Activated naive CD4-positive, alpha-beta T cell treated with anti-CD3 and anti-CD28 coated beads, Interleukin-2, amount 50 U/mL, for 72 hours (primary cell): ENCODE data around the gene FBXL22. TPM values are rescaled to one million over a fixed set of nuclear protein-coding genes. Genes with fewer than 3 reads are reported as not detected.
A peak's percentile ranks its signal among the peaks of the same experiment; 100 is the strongest.

Experiments used
- ATAC-seq, 2 donors: fragments of 150-1000 bp; cut with Tn5 transposase; 2 replicates each; pipeline ENCODE4 v1.10.0; 2021; ENCODE audit warnings: mild to moderate bottlenecking in 2 of 2, moderate library complexity in 2 of 2
- DNase-seq, 2 donors: peaks; one replicate each; pipeline ENCODE4 v3.0.0; 2021 to 2022; ENCODE audit warnings: low spot score in 2 of 2
- H3K27ac Mint-ChIP-seq, 2 donors: one replicate each; pipeline ENCODE4 v1.8.0; 2022; ENCODE audit warnings: mild to moderate bottlenecking in 2 of 2, mixed read lengths in 2 of 2
- H3K36me3 Mint-ChIP-seq, 2 donors: one replicate each; pipeline ENCODE4 v1.8.0; 2022; ENCODE audit warnings: mixed read lengths in 2 of 2
- H3K9me3 Mint-ChIP-seq, 2 donors: one replicate each; pipeline ENCODE4 v1.8.0; 2022; ENCODE audit warnings: mixed read lengths in 2 of 2
- total RNA-seq, 2 donors: library from RNA; stranded (reverse); gene quantifications; one replicate each; pipeline ENCODE4 v1.2.3, GENCODE V29; 2022

The FBXL22 gene
- total RNA-seq: under 1 TPM; 0.30 to 0.80 TPM

DNA sequence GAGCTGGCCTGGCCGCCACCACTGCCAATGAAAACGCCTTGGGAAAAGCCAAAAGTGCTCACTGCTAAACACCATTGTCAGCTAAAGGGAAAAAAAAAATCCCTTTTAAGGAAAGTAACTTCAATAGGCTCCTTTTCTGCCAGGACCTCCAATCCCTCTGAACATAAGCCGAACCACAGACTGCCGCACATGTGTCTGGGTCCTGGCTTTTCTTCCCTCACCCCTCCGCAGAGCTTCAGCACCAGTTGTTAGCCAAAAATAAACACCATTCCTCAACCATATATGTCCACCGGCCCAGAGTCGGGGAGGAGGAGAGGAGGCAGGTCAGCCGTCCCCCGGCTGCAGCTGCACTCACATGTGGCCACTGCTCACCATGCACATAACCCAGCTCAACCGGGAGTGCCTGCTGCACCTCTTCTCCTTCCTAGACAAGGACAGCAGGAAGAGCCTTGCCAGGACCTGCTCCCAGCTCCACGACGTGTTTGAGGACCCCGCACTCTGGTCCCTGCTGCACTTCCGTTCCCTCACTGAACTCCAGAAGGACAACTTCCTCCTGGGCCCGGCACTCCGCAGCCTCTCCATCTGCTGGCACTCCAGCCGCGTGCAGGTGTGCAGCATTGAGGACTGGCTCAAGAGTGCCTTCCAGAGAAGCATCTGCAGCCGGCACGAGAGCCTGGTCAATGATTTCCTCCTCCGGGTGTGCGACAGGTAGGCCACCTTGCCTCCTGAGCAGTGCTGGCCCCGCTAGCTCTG lies at the start of gene FBXL22:
TSS of gene FBXL22 (plus strand) at position 350 of the 753 bp plus-strand sequence. CDS start at position 356, 6 bp downstream.
- DNase-seq: no peak
- Mint-ChIP-seq H3K36me3 (peaks cover 0 to 27% of the 10 kb centered on the region in 2 donors), H3K27ac (peak within 1 kb of the TSS; percentile 39 to 77), H3K9me3 (no peaks in the 10 kb centered on the region)
- ATAC-seq: no peak

GRCh38 chr15:63551400-63551799 lies 45.8 kb upstream of the FBXL22 start:
- Mint-ChIP-seq H3K36me3 (peaks cover 0 to 23% of the 10 kb centered on the region in 2 donors), H3K9me3 (no peaks in the 10 kb centered on the region), H3K27ac (no peak overlapping the region)
- DNase-seq: no peak
- ATAC-seq: no peak

DNA sequence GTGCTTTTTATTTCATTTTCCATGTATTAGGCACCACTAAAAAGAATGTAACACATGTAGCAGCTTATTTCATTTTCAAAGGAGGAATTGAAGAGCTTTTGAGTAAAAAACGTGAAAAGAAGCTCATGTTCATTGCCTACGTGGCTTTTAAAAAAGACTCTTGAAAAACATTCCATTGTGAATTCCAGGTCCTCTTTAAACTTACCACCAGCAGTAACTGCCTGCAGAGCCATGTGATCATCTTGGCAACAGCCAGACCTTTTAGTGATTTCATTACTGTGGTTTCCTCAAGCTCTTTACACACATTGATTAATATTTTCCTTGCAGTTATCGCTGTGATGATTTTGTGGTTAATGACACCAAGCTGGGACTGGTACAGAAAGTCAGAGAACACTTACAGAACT lies 43.8 kb upstream of the FBXL22 start:
- ATAC-seq (peak; percentile 71 to 76), DNase-seq (no peak)
- Mint-ChIP-seq H3K36me3 (peaks cover 0 to 41% of the 10 kb centered on the region in 2 donors), H3K9me3 (no peaks in the 10 kb centered on the region), H3K27ac (peak overlapping the region; percentile 12 to 68)

- H3K27ac Mint-ChIP-seq: peak overlapping the region in 1 of 2 donors; percentile 14
- H3K36me3 Mint-ChIP-seq: peaks cover 4 to 48% of the 10 kb centered on the region in 2 donors
- no peaks in the 10 kb centered on the region for H3K9me3 Mint-ChIP-seq
- DNase-seq (no peak), ATAC-seq (peak; percentile 47 to 57)
Measured at GRCh38 chr15:63554337-63554927, 42.8 kb upstream of the FBXL22 start.

DNA sequence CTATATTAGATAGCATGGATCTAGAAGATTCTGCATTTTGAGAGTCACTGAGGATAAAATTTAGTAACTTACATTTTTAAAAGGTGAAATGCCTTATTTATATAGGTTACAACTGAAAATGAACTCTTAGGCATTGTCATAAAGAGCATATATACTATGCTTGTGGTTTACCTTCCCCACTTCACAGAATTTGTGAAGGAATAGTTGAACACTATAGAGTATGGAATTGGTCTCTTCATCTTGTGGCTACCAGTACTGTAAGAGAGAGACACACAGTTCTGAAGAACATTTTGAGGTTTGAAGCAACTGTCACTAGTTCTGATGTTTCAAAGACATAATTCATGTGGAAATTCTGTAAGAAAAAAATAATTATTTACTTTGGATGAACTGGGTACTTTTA lies 41.7 kb upstream of the FBXL22 start:
- peaks cover 5 to 49% of the 10 kb centered on the region in 2 donors for H3K36me3 Mint-ChIP-seq
- H3K9me3 Mint-ChIP-seq: no peaks in the 10 kb centered on the region
- ATAC-seq: peak; percentile 65 to 70
- DNase-seq: no peak
- H3K27ac Mint-ChIP-seq: peak overlapping the region in 1 of 2 donors; percentile 74

- Mint-ChIP-seq H3K36me3 (peaks cover 11 to 55% of the 10 kb centered on the region in 2 donors), H3K9me3 (no peaks in the 10 kb centered on the region), H3K27ac (no peak overlapping the region)
- DNase-seq: no peak
- no peak for ATAC-seq
Measured at GRCh38 chr15:63556246-63556645, 40.9 kb upstream of the FBXL22 start.

DNA sequence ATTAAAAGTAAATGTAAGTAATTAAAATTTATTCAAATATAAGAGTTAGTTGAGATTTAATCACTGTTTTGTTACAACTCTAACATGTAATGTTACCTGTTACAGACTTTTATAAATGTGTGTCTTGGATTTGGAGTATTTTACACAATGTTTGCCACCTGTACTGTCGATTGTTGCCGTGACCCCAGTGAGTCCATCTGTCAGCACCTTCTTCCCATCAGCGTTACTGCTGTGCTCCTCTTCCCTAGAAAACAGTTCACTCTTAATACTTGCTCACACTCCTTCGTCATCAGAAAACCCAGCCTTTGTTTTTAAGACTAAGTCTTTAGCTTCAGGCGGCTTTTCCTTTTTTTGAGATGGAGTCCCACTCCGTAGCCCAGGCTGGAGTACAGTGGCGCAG lies 40.5 kb upstream of the FBXL22 start:
- Mint-ChIP-seq H3K36me3 (peaks cover 16 to 59% of the 10 kb centered on the region in 2 donors), H3K27ac (no peak overlapping the region), H3K9me3 (no peaks in the 10 kb centered on the region)
- DNase-seq (no peak), ATAC-seq (no peak)

DNA sequence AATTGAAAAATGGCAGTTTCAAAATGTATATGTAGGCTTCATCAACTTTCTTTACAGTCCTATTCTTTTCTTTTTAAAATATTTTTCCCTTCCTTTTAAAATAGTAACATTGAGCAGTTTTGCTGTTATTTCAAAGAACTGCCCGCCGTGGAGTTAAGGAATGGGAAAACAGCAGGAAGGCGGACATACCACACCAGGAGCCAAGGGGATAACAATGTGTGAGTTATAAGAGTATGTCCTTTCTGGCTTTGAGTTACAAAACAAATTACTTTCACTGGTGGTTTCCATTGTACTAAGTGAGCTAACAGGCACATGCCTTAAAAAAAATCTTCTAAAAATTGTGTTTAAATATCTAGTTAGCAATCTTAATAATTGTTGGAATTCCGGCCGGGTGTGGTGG lies 37.4 kb upstream of the FBXL22 start:
- DNase-seq: no peak
- Mint-ChIP-seq H3K9me3 (no peaks in the 10 kb centered on the region), H3K27ac (peak overlapping the region; percentile 15 to 59), H3K36me3 (peaks cover 22 to 61% of the 10 kb centered on the region in 2 donors)
- ATAC-seq: no peak

DNA sequence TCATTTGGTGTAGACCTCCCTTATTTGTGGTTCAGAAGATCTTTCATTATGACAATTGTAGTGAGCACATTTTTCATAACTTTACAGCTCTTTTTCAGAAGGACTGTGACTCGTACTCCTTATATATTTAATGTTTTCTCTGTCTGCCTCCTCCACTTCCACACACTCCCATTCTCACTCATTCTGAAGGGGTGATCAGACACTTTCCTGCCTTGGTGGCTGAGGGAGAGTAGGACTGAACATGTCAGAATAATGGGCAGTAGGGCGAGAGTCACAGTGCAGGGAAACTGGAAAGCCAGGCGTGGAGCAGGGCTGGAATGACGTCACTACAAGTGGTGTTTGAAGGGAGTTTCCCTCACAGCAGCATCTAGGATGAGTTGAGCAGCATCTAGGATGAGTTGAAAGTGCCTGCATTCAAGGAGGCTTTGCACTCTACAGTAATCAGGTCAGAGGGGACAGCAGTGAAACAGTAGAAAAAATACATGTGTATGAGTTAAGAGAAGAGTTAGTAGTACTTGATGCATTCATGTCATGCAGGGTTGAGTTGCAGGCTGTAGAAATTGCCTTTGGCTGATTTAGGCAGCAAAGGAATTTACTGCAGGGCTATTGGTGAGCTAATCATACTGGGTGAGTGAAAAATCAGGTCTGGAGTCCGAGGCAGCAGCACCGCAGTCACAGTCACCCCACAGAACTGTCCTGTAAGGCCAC lies 36.3 kb upstream of the FBXL22 start:
- peaks cover 22 to 52% of the 10 kb centered on the region in 2 donors for H3K36me3 Mint-ChIP-seq
- DNase-seq (peak; percentile 60 to 84), ATAC-seq (peak; percentile 94 to 98)
- H3K27ac Mint-ChIP-seq: peak overlapping the region; percentile 59 to 72
- no peaks in the 10 kb centered on the region for H3K9me3 Mint-ChIP-seq

DNA sequence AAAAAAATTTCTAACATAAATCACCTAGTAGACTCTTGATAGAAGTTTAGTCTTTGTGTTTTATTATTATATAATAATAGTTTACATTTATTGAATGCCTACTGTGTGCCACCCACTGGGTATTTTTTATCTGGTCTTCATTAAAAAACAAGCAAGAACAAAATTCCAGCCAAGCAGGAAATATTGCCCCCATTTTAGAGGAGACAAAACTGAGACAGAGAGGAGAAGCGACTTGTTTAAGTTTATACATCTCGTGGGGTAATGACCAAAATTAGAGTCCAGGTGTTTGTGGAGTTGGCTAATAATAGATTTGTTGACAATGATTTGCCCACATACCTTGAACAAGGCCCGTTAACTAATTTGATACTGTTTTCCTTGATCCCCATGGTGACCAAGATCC lies 33.1 kb upstream of the FBXL22 start:
- ATAC-seq (no peak), DNase-seq (no peak)
- Mint-ChIP-seq H3K9me3 (no peaks in the 10 kb centered on the region), H3K36me3 (peaks cover 21 to 39% of the 10 kb centered on the region in 2 donors), H3K27ac (no peak overlapping the region)

- Mint-ChIP-seq H3K36me3 (peaks cover 17 to 29% of the 10 kb centered on the region in 2 donors), H3K27ac (no peak overlapping the region), H3K9me3 (no peaks in the 10 kb centered on the region)
- ATAC-seq: no peak
- DNase-seq: no peak
Measured at GRCh38 chr15:63565536-63566186, 31.5 kb upstream of the FBXL22 start.

DNA sequence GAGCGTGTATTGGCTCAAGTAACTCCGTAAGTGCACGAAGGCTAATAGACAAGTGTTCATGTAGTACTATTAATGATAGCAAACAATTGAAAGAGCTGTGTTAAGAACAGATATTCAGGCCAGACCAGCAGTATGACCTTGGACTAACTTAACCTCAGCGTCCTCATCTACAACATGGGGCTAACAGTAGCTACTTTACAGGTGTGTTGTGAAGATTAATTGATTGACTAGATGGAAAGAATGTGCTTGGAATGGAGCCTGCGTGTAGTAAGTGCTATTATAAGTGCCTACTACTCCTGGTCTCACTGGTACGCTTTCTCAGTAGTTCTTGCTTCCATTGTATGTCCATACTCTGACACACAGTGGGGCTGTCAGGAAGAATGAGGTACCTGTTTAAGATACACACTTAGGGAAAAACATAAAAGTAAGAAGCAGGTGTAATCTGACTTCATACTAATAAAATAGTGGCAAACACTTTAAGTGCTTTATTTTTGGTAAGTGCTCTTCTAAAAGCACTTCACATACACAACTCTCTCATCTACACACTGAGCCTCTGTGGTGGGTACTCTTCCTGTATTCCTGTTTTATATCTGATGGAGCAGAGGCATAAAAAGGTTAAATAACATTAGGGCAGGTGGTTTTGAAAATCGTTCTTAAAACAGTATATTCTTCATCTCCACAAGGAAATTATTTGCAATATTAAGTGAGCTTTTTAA lies 24.3 kb upstream of the FBXL22 start:
- ATAC-seq: no peak
- Mint-ChIP-seq H3K9me3 (no peaks in the 10 kb centered on the region), H3K27ac (peak overlapping the region; percentile 15 to 31), H3K36me3 (peaks cover 0 to 10% of the 10 kb centered on the region in 2 donors)
- DNase-seq: no peak

- Mint-ChIP-seq H3K27ac (peak overlapping the region; percentile 15 to 31), H3K9me3 (no peaks in the 10 kb centered on the region), H3K36me3 (peaks cover 0 to 5% of the 10 kb centered on the region in 2 donors)
- ATAC-seq: no peak
- no peak for DNase-seq
Measured at GRCh38 chr15:63573533-63573932, 23.7 kb upstream of the FBXL22 start.

GRCh38 chr15:63575312-63575711 lies 21.9 kb upstream of the FBXL22 start:
- ATAC-seq: peak; percentile 40 to 82
- DNase-seq: no peak
- H3K27ac Mint-ChIP-seq: peak overlapping the region in 1 of 2 donors; percentile 4
- peaks cover 0 to 8% of the 10 kb centered on the region in 2 donors for H3K36me3 Mint-ChIP-seq
- no peaks in the 10 kb centered on the region for H3K9me3 Mint-ChIP-seq

DNA sequence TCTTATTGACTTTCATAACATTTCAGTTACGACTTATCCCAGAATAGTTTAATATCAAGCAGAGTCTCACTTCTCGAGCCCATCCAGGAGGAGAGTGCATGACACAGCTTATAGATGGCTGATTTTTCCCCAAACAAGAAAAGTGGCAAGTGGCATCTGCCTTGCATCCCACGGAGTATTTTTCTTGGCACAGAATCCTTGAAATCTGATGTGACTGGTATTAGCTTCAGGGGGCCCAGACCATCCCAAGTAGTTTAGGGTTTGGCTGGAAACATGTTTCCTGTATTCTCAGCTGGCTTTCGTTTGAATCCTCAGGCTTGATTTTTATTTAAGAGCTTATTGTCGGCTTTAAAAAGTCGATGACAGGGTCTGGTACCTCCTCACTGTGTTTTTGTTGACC lies 20.7 kb upstream of the FBXL22 start:
- Mint-ChIP-seq H3K36me3 (peaks cover 0 to 8% of the 10 kb centered on the region in 2 donors), H3K9me3 (no peaks in the 10 kb centered on the region), H3K27ac (no peak overlapping the region)
- ATAC-seq: no peak
- no peak for DNase-seq

GRCh38 chr15:63582179-63582578 lies 15.0 kb upstream of the FBXL22 start:
- peak overlapping the region; percentile 51 to 56 for H3K27ac Mint-ChIP-seq
- no peak for ATAC-seq

More at GRCh38 chr15:63582179-63582578, 15.0 kb upstream of the FBXL22 start:
- no peak for DNase-seq
- Mint-ChIP-seq H3K9me3 (no peaks in the 10 kb centered on the region), H3K36me3 (peaks cover 17 to 55% of the 10 kb centered on the region in 2 donors)
